Jurkat, Clone E6-1 (cell line): ENCODE data around the gene MGAT5.

ENCODE experiments used
- DNase-seq: peaks from one replicate; pipeline ENCODE4 v3.0.0-alpha.2; 2011; ENCODE audit warnings: low read depth, low spot score
- H3K4me3 ChIP-seq: 2 replicates; pipeline ENCODE4 v1.5.1; 2011; ENCODE audit warnings: mild to moderate bottlenecking, low read length, control low read depth, moderate library complexity

Gene MGAT5

GRCh38 chr2:134372611-134373131 lies 118.8 kb downstream of the MGAT5 start:
- DNase-seq = no peak
- H3K4me3 ChIP-seq = no peak overlapping the region

DNA sequence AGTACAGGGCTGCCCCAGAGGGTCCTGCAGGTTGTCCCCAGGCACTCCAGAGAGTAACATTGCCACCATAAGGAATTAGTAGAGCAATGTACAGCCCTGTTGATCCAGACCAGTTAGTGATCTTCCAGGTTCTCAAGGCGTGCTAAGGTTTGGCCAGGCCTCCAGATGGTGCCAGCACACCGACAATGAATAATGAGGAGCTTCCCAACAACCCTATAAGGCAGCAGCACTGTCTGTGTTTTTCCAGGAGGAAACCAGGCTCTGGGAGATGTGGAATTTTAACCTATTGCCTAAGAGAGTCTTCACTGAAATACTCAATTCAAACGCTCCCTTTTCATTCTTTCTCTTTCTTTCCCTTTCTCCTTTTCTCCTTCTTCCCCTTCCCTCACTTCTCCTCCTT lies 122.1 kb downstream of the MGAT5 start:
- no peak overlapping the region for H3K4me3 ChIP-seq
- no peak for DNase-seq

DNA sequence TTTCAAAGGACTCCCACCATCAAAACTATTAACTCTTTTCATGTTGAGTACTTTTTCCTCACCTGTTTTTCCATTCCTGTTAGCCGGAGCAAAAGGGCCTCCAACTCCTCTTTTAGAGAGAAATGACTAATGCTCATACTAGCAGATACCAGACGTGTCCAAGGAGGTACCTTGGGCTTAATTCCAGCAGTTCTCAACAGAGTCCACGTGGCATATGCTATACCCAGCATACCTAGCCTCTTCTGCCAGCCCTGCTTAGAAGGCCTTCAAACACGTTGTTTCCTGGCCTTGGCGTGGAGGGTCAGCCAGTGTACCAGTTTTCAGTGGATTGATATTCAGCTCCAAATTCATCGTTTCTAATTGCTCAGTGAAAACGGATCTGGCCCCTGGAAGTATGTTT lies 123.9 kb downstream of the MGAT5 start:
- no peak for DNase-seq
- no peak overlapping the region for H3K4me3 ChIP-seq

DNA sequence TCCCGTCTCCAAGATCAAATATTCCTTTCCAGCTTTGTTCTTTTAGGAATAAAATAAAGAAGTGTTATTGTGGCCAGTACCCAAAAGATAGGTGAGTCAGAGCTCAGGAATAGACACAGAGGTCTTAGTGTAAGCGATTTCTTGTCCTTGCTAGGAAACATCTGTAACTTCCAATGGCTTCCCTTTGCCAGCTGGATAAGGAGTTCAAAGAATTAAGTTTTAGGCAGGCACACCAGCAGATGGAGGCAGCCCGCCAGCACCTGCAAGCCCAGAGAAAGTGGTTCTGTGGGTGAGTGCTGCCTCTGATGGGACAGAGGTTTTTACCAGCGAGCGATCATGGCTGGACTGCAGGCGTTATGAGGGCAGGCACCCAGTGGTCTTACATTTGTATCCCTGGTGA lies 125.4 kb downstream of the MGAT5 start:
- DNase-seq = no peak
- no peak overlapping the region for H3K4me3 ChIP-seq

DNA sequence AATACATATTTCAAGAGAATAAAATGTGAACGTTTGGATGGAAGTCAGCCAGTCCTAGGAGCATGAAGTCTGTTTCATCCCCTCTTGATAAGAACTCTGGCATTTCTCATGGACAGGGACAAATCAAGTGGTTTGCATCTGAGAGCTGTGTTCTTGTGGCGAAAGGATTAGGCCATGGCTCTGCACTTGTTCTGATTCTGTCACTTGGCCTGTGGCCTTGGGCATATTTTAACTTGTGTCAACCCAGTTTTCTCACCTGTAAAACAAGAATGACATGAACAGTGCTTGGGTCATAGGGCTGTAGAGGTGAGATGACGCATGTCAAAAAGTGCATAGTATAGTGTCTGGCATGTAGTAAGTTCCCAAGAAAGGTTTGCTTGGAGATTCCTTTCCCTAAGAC lies 125.8 kb downstream of the MGAT5 start:
- no peak for DNase-seq
- H3K4me3 ChIP-seq = no peak overlapping the region

- no peak overlapping the region for H3K4me3 ChIP-seq
- DNase-seq = no peak
Observed at GRCh38 chr2:134381141-134381540, 127.3 kb downstream of the MGAT5 start.

DNA sequence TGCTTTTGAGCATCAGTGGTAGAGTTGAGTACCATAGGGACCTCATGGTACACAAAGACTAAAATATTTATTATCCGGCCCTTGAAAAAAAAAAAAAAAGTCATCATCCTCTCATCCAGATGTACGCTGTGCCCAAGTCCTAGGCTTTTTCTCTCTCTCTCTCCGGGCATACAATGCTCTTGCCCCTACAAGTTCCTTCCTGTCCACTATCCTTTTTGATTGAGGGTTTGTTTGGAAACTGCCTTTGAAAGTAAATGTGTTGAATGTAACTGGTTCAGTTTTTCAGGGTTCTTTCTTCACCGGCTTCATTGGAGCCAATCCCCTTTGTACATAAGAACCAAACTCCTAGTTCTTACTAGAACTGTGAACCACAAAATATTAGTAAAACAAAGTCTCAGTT lies 130.3 kb downstream of the MGAT5 start:
- DNase-seq = no peak
- no peak overlapping the region for H3K4me3 ChIP-seq

GRCh38 chr2:134385195-134385594 lies 131.3 kb downstream of the MGAT5 start:
- no peak overlapping the region for H3K4me3 ChIP-seq
- no peak for DNase-seq

GRCh38 chr2:134386310-134386709 lies 132.4 kb downstream of the MGAT5 start:
- DNase-seq = no peak
- H3K4me3 ChIP-seq = no peak overlapping the region

DNA sequence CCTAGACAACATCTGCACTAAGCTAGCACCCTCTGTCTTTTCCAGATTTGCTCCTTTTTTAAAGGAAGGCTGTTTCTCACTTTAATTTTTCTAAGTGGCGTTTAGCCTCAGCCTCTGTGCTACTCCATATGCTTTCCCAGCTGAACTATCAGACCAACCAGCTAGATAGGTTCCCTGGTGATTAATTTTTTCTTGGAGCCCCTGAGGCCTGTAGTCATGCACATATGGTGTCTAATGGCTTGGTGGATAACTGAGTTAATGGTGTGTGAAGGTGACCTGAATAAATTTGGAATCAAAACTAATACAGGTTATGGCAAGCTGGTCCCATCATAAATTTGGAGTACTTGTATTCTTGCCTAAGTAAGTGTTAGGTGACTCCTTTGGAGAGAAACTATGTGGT lies 135.5 kb downstream of the MGAT5 start:
- DNase-seq = no peak
- H3K4me3 ChIP-seq = no peak overlapping the region

GRCh38 chr2:134391751-134392160 lies 137.9 kb downstream of the MGAT5 start:
- no peak overlapping the region for H3K4me3 ChIP-seq
- DNase-seq = peak; percentile 27

GRCh38 chr2:134392442-134393074 lies 138.7 kb downstream of the MGAT5 start:
- DNase-seq = no peak
- no peak overlapping the region for H3K4me3 ChIP-seq

DNA sequence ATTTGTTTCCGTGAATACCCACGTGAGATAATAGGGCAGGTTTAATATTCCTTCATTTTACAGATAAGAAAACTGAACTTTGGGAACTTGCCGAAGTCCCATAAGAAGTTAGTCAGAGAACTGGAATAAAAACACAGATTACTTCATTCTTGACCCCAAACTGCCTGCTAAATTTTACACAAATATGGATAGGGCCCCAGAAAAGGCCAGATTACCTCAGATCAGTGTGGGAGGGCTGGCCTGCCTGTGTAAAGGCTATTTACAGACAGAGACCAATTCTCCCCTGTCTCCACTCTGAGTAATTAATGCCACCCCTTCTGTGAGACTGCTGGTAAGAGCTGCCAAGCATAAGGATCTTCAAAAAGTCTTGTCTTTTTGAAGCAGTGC lies 139.2 kb downstream of the MGAT5 start:
- no peak for DNase-seq
- H3K4me3 ChIP-seq = no peak overlapping the region

DNA sequence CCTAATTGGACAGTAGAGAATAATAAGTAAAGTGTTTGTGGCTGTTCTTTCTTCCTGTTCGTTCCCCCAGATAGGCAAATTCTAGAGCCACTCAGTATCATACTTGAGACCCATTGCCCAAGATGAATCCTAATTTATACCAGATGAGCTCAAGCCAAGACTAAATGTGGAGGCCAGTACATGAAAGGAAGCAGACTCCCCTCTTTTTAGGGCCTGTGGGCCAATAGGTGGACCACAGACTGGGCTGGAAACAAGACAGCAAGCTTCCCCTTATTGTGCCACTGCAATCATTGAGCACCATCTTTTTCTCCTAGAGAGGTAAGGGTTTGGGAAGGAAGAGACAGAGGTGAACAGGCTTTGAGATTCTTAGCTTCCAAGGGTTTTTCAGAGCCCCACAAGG lies 141.9 kb downstream of the MGAT5 start:
- no peak for DNase-seq
- H3K4me3 ChIP-seq = no peak overlapping the region

- no peak for DNase-seq
- no peak overlapping the region for H3K4me3 ChIP-seq
Observed at GRCh38 chr2:134396493-134396892, 142.6 kb downstream of the MGAT5 start.

GRCh38 chr2:134397146-134397896 lies 143.4 kb downstream of the MGAT5 start:
- DNase-seq = no peak
- H3K4me3 ChIP-seq = no peak overlapping the region

DNA sequence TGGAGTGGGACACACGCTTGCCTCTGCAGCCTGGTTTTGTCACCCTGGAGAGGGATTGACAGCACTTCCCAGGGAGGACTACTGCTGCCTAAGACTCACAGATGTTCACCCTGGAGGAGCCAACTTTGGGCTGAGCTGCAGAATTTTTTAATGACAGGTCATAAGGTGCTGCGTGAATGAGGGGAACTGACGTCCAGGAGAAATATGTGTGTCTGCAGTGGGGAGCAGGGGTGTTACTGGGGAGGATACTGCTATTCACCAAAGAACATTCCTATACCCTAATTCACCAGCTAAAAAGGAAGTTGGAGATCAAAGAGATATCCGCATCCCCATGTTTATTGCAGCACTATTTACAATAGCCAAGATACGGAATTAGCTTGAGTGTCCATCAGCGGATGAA lies 144.4 kb downstream of the MGAT5 start:
- H3K4me3 ChIP-seq = no peak overlapping the region
- DNase-seq = no peak

DNA sequence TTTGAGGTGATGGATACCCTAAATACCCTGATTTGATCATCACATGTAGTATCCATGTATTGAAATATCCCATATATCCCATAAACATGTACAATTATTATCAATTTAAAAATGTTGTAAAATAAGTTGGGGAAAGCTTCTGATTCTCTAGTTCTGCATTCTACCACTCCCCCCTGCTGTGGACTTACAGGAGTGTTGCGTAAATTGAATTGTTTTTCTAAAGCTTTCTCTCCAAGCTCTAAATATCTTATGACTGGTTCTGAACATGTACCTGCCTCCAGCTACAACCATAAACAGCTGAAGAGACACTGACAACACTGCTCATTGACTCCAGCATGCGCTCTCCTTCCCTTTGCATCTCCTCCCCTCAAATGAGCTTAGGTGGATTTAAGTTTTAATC lies 145.2 kb downstream of the MGAT5 start:
- DNase-seq = no peak

DNA sequence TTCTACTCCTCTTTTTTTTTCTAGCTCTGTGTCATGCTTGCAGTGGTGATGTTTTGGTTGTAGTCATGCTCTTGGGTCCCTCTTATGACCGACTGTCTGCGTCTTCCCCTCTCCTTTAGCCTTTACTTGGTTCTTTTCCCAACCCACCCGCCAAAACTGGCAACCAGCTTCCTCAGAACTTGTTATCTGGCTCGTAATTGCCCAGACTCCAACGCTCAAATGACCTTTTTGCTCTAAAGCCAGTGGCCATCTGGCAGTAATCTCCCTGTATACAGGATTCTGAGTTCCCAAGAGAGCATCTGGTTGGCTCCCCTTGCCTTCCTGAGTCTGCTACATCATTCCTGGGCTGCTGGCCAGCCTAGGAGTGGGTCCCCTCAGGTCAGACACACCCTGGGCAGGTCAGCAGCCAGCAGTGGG lies 147.2 kb downstream of the MGAT5 start:
- H3K4me3 ChIP-seq = no peak overlapping the region
- no peak for DNase-seq

More for the DNA sequence above, 145.2 kb downstream of the MGAT5 start:
- no peak overlapping the region for H3K4me3 ChIP-seq

- no peak for DNase-seq
- H3K4me3 ChIP-seq = no peak overlapping the region
Observed at GRCh38 chr2:134401789-134402188, 147.9 kb downstream of the MGAT5 start.

DNA sequence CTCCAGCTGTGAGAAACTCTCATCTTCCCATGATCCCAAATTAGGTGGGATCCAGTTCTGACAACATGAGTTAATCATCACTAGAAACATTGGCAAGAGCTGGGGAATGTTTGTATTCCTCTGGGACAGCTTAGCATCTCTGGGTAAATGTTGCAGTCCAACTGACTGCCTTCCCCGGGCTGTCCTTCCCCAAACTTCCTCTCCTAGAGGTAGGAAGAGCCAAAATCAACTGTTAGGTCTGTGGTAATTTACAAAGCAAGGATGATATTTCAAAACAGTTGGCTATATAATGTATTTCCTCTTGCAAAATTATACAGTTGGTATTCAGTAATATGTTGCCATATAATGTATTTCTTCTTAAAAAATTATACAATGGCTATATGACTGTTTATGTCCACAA lies 148.5 kb downstream of the MGAT5 start:
- H3K4me3 ChIP-seq = no peak overlapping the region
- no peak for DNase-seq
